Duodenal mucosa (tissue), 2 donors: ENCODE measurements around the gene CNTNAP2.

Experiments used
- H3K27ac ChIP-seq: one replicate; pipeline ENCODE4 v1.7.0; 2013; ENCODE audit warnings: low read depth, low read length
- H3K27me3 ChIP-seq, 2 donors: one replicate each; pipeline ENCODE4 v1.7.0; 2013; ENCODE audit warnings: low read length in 2 of 2, control low read depth in 1 of 2; ENCODE audit not compliant: insufficient read depth in 2 of 2, control insufficient read depth in 1 of 2
- H3K36me3 ChIP-seq, 2 donors: one replicate each; pipeline ENCODE4 v1.7.0; 2013; ENCODE audit warnings: low read length in 2 of 2, control low read depth in 1 of 2; ENCODE audit not compliant: insufficient read depth in 2 of 2, control insufficient read depth in 1 of 2
- H3K4me1 ChIP-seq, 2 donors: one replicate each; pipeline ENCODE4 v1.7.0; 2013; ENCODE audit warnings: low read length in 2 of 2, control low read depth in 1 of 2; ENCODE audit not compliant: insufficient read depth in 2 of 2, control insufficient read depth in 1 of 2
- H3K4me3 ChIP-seq, 2 donors: one replicate each; pipeline ENCODE4 v1.7.0; 2013; ENCODE audit warnings: low read length in 2 of 2, low read depth in 1 of 2
- H3K9ac ChIP-seq, 2 donors: one replicate each; pipeline ENCODE4 v1.7.0; 2013; ENCODE audit warnings: low read length in 2 of 2, low read depth in 1 of 2
- H3K9me3 ChIP-seq, 2 donors: one replicate each; pipeline ENCODE4 v1.7.0; 2013; ENCODE audit warnings: low read length in 2 of 2, control low read depth in 1 of 2; ENCODE audit not compliant: control insufficient read depth in 1 of 2

Gene CNTNAP2

GRCh38 chr7:147857152-147858140 is 1740.8 kb downstream of the CNTNAP2 start:
- Histone ChIP-seq H3K4me3 (no peak overlapping the region), H3K36me3 (no peaks in the 10 kb centered on the region), H3K9ac (no peak overlapping the region), H3K27ac (no peak overlapping the region), H3K4me1 (no peaks in the 10 kb centered on the region), H3K9me3 (peaks cover 0 to 3% of the 10 kb centered on the region in 2 donors), H3K27me3 (no peaks in the 10 kb centered on the region)

DNA sequence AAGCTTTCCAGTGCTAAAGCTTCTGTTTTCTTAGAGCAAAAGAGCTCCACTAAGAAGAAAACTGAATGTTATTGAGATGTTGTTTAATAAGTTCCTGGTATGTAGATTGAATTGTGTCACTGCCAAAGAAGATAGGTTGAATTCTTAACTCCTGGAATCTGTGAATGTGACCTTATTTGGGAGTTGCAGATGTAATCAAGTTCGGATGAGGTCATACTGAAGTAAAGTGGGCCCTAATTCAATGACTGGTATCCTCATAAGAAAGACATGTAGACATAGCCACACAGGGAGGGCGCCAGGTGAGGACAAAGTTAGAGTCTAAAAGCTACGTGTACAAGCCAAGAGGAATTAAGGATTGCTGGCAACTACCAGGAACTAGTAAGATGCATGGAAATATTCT is 1741.8 kb downstream of the CNTNAP2 start:
- Histone ChIP-seq H3K9me3 (peaks cover 0 to 3% of the 10 kb centered on the region in 2 donors), H3K36me3 (no peaks in the 10 kb centered on the region), H3K4me1 (no peaks in the 10 kb centered on the region), H3K27me3 (no peaks in the 10 kb centered on the region), H3K4me3 (no peak overlapping the region), H3K9ac (no peak overlapping the region), H3K27ac (no peak overlapping the region)

GRCh38 chr7:147859033-147859432 is 1742.4 kb downstream of the CNTNAP2 start:
- no peaks in the 10 kb centered on the region for H3K27me3 ChIP-seq
- no peak overlapping the region for H3K27ac ChIP-seq
- no peaks in the 10 kb centered on the region for H3K36me3 ChIP-seq
- no peaks in the 10 kb centered on the region for H3K4me1 ChIP-seq
- H3K9ac ChIP-seq: no peak overlapping the region
- no peak overlapping the region for H3K4me3 ChIP-seq
- peaks cover 0 to 3% of the 10 kb centered on the region in 2 donors for H3K9me3 ChIP-seq

DNA sequence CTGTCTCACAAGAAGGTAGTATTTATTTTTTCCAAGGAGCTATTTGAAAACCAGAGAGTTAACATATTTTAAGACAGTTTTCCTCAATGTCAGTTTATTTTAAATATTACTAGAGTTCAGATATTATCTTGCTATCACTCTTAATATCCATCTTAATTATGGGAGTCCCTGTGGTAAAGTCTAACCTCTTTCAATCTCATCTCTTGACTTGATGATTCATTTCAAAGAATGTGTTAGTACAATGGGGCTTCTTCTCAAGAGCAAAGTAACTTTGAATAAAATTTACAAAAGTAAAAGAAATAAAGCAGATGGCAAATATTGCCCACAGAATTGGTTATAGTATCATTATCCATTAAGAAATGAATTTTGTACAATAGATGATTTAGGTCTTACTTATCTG is 1742.9 kb downstream of the CNTNAP2 start:
- Histone ChIP-seq H3K27ac (no peak overlapping the region), H3K9ac (no peak overlapping the region), H3K36me3 (no peaks in the 10 kb centered on the region), H3K4me3 (no peak overlapping the region), H3K27me3 (no peaks in the 10 kb centered on the region), H3K9me3 (peaks cover 0 to 3% of the 10 kb centered on the region in 2 donors), H3K4me1 (no peaks in the 10 kb centered on the region)

GRCh38 chr7:147861058-147861716 is 1744.6 kb downstream of the CNTNAP2 start:
- Histone ChIP-seq H3K36me3 (no peaks in the 10 kb centered on the region), H3K9ac (no peak overlapping the region), H3K9me3 (peaks cover 0 to 2% of the 10 kb centered on the region in 2 donors), H3K4me3 (no peak overlapping the region), H3K4me1 (no peaks in the 10 kb centered on the region), H3K27ac (no peak overlapping the region), H3K27me3 (no peaks in the 10 kb centered on the region)

DNA sequence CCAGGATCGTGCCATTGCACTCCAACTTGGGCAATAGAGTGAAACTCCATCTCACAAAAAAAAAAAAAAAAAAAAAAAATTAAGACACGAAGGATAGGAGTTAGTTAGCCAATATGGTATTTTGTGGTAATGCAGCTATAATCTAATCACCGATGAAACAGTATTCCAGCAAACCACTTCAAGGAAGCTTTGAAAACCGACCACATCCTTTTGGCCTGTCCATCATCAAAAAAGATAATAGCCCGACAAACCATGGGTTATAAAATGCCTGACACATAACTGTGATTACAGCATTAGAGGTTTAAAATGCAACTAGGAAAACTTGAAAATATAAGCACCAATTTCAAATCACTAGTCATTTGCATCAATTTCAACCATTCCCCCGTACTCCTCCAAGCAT is 1745.3 kb downstream of the CNTNAP2 start:
- Histone ChIP-seq H3K9me3 (no peaks in the 10 kb centered on the region), H3K36me3 (no peaks in the 10 kb centered on the region)

GRCh38 chr7:147869456-147869855 is 1752.9 kb downstream of the CNTNAP2 start:
- H3K27me3 ChIP-seq: no peaks in the 10 kb centered on the region
- peaks cover 3 to 9% of the 10 kb centered on the region in 2 donors for H3K9me3 ChIP-seq
- H3K9ac ChIP-seq: no peak overlapping the region
- H3K4me3 ChIP-seq: no peak overlapping the region
- H3K36me3 ChIP-seq: no peaks in the 10 kb centered on the region
- no peaks in the 10 kb centered on the region for H3K4me1 ChIP-seq
- H3K27ac ChIP-seq: no peak overlapping the region

More for the DNA sequence above, 1745.3 kb downstream of the CNTNAP2 start:
- H3K4me1 ChIP-seq: no peaks in the 10 kb centered on the region
- no peaks in the 10 kb centered on the region for H3K27me3 ChIP-seq
- no peak overlapping the region for H3K27ac ChIP-seq
- H3K9ac ChIP-seq: no peak overlapping the region
- H3K4me3 ChIP-seq: no peak overlapping the region

DNA sequence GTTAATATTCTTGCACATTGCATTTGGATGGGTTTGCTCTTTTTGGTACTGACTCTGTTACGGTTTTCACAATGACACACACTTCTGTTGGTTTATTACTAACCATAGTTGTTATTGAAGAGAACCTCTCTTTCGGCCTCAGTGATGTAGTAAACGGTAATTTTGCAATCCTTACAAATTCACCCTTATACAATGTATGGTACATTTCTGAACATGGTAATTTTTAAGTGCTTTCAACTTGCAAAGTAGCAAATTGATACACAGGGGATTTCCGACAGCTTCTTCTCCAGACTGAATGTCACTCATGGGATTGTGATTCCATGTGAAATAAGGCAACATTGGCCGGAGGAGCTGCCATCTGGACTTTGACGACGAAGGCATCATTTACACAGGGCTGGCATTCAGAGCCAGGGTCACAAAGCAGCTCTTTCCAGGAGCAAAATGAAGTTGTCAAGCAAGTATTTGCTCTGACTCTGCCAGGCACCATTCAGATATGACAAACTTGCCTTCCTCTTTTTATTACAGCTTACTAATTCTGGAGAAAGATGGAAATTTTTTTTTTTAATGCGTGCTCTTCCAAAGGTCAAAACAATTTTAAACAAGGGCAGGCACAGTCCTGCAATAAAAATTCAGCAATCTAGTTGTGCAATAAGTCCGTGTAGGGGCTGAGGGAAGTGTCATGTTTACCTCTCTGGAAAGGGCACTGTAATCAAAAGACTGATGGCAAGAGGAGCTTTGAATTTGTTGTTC is 1762.5 kb downstream of the CNTNAP2 start:
- Histone ChIP-seq H3K36me3 (no peaks in the 10 kb centered on the region), H3K9me3 (no peaks in the 10 kb centered on the region), H3K4me3 (no peak overlapping the region), H3K27me3 (no peaks in the 10 kb centered on the region), H3K9ac (no peak overlapping the region), H3K27ac (no peak overlapping the region), H3K4me1 (no peaks in the 10 kb centered on the region)

- Histone ChIP-seq H3K4me3 (no peak overlapping the region), H3K9ac (no peak overlapping the region), H3K36me3 (no peaks in the 10 kb centered on the region), H3K4me1 (no peaks in the 10 kb centered on the region), H3K27ac (no peak overlapping the region), H3K9me3 (peaks cover 2 to 4% of the 10 kb centered on the region in 2 donors), H3K27me3 (no peaks in the 10 kb centered on the region)
Observed at GRCh38 chr7:147885869-147886268, 1769.3 kb downstream of the CNTNAP2 start.

DNA sequence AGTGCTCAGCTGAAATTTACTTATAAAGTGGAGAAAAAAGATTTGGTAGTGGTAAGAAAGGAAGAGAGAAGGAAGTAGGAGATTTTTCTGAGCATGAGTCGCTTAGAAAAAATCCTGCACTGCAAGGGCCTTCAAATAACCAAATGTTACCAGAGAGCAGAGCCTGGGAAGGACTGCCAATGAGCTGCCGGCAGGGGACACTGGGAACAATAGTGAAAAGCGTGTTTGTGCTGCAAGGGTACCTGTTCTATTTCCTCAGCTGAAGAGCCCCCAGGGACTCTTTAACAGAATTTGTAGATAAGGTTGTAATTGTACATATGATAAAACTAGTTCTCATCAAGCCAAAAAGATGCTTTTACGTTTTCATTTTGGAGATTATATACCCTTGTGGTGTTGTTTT is 1777.7 kb downstream of the CNTNAP2 start:
- Histone ChIP-seq H3K36me3 (no peaks in the 10 kb centered on the region), H3K9me3 (no peaks in the 10 kb centered on the region), H3K27me3 (no peaks in the 10 kb centered on the region), H3K4me3 (no peak overlapping the region), H3K4me1 (no peaks in the 10 kb centered on the region), H3K9ac (no peak overlapping the region), H3K27ac (no peak overlapping the region)
